GM21737 (cell line): ENCODE results near the gene FILIP1L.
A peak's percentile ranks its signal among the peaks of the same experiment; 100 is the strongest.

Experiments
- ATAC-seq: cut with Tn5 transposase; IDR thresholded peaks from one replicate; pipeline ENCODE4 v1.9.1; 2021; ENCODE audit warnings: mild to moderate bottlenecking, moderate library complexity; ENCODE audit not compliant: unreplicated experiment

FILIP1L gene

GRCh38 chr3:99818818-99819217 lies 295.5 kb downstream of the FILIP1L start:
- no peak for ATAC-seq

GRCh38 chr3:99817437-99818240 lies 296.7 kb downstream of the FILIP1L start, which contains the start of gene CMSS1:
Gene CMSS1 (plus strand): TSS chr3:99817862.
- ATAC-seq, result peak; percentile 98

GRCh38 chr3:99817047-99817436 lies 297.3 kb downstream of the FILIP1L start:
- ATAC-seq, result peak; percentile 0

GRCh38 chr3:99810403-99810802 lies 303.9 kb downstream of the FILIP1L start:
- ATAC-seq, result no peak

GRCh38 chr3:99809565-99809964 lies 304.7 kb downstream of the FILIP1L start:
- no peak for ATAC-seq

GRCh38 chr3:99808163-99808794 lies 306.0 kb downstream of the FILIP1L start:
- ATAC-seq, result no peak

- ATAC-seq, result no peak
Observed at GRCh38 chr3:99805160-99805559, 309.1 kb downstream of the FILIP1L start.

- no peak for ATAC-seq
Observed at GRCh38 chr3:99803297-99803696, 311.0 kb downstream of the FILIP1L start.

GRCh38 chr3:99799422-99799821 lies 314.9 kb downstream of the FILIP1L start:
- ATAC-seq, result no peak

- ATAC-seq, result no peak
Observed at GRCh38 chr3:99795573-99795972, 318.7 kb downstream of the FILIP1L start.

GRCh38 chr3:99794485-99794884 lies 319.8 kb downstream of the FILIP1L start:
- ATAC-seq, result no peak

- peak; percentile 86 for ATAC-seq
Observed at GRCh38 chr3:99789011-99789721, 325.1 kb downstream of the FILIP1L start.
